ENCODE results near the gene HILPDA. TPM values are rescaled to one million over a fixed set of nuclear protein-coding genes. Genes with fewer than 3 reads are reported as not detected.

HILPDA gene
- total RNA-seq, 2 experiments from 2014 or later: 22.4 to 33.9 TPM

DNA sequence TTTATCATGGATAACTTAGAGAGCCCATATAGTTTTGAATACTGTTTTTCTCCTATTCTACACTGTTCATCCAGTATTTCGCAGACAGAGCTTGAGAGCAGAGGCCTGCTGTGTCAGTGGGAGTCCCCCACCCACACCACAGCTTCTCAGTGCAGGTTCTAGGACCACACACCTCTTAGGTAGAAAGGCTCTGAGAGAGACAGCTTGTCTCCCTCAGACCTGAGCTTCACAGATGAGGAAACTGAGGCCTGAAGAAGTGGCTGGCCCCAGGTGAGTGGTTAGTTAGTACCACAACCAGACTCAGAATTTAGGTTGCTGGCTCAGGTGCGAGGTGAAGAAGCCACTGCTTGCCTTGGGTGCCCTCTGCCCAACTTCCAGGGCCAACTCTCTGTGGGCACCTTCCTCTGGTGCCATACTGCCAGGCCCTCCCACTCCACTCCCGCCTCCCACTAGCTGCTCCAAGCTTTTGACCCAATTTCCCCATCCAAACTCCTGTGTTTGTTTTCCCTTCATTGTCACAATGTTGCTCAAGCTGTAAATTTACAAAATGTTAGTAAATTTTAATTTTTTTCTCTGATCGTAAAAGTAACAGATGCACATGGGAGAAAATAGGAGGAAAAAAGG, 7.6 kb upstream of the HILPDA start:
- ChIA-PET CTCF (ENCODE audit: unreplicated experiment) (no interaction called here), POLR2A (interaction anchor here (1.8 kb wide), 1 partner anchor 12 kb away, joined by 4 read pairs; no protein-coding TSS in a partner anchor)
- H3K27ac ChIP-seq (ENCODE audit: low read depth, low read length, poor library complexity, severe bottlenecking): no peak overlapping the region
- H3K4me1 ChIP-seq (ENCODE audit: insufficient read depth, low read length, poor library complexity, severe bottlenecking): peaks cover 7% of the 10 kb centered on the region
- H2AFZ ChIP-seq (ENCODE audit: low read length): no peak overlapping the region
- no peak overlapping the region for H3K4me3 ChIP-seq (ENCODE audit: low read depth, low read length, poor library complexity, severe bottlenecking)
- H3K9me3 ChIP-seq (ENCODE audit: low read length): no peaks in the 10 kb centered on the region
- no peaks in the 10 kb centered on the region for H3K79me2 ChIP-seq (ENCODE audit: insufficient read depth, low read depth, low read length)
- BruUV-seq (replicated peaks): no TSS peak
- TF ChIP-seq, protein P1, sequence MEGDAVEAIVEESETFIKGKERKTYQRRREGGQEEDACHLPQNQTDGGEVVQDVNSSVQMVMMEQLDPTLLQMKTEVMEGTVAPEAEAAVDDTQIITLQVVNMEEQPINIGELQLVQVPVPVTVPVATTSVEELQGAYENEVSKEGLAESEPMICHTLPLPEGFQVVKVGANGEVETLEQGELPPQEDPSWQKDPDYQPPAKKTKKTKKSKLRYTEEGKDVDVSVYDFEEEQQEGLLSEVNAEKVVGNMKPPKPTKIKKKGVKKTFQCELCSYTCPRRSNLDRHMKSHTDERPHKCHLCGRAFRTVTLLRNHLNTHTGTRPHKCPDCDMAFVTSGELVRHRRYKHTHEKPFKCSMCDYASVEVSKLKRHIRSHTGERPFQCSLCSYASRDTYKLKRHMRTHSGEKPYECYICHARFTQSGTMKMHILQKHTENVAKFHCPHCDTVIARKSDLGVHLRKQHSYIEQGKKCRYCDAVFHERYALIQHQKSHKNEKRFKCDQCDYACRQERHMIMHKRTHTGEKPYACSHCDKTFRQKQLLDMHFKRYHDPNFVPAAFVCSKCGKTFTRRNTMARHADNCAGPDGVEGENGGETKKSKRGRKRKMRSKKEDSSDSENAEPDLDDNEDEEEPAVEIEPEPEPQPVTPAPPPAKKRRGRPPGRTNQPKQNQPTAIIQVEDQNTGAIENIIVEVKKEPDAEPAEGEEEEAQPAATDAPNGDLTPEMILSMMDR (conservative IDR thresholded peaks at IDR 0.05; ENCODE audit: low read length): no peak
- TF ChIP-seq EZH2phosphoT487 (IDR thresholded peaks at IDR 0.05; ENCODE audit: borderline replicate concordance, low read depth, low read length): no peak
- intact Hi-C loops (cut with micrococcal nuclease; ENCODE audit: unreplicated experiment): no loop called here
- DNase-seq (ENCODE audit: low spot score): no peak
- no peaks in the 10 kb centered on the region for H3K9me2 ChIP-seq (ENCODE audit: insufficient read depth, low read length)
- H3K4me2 ChIP-seq (ENCODE audit: low read length): no peak overlapping the region
- no peaks in the 10 kb centered on the region for H3K36me3 ChIP-seq (ENCODE audit: insufficient read depth, low read length)
- H4K20me1 ChIP-seq (ENCODE audit: insufficient read depth, low read length): no peaks in the 10 kb centered on the region

DNA sequence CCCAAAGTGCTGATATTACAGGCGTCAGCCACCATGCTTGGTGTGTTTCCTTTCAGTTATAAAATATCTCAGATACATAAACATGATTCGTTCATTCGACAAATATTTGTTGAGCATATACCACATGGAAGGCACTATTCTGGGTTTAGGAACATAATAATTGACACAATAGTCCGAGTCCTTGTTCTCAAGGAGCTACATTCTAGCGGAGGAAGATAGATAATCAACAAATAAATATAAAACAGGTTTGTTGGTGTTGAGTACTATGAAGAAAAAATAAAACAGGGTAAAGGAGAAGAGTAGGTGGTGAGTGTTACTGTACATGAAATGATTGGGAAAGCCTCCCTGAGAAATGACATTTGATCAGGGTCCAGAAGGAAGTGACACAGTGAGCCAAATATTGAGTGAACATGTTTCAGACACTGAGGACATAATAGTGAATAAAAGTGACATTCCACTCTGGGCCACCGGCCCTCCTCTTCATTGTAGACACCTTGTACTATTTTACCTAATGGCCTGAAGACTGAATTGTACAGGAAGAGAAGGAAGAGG, 6.9 kb upstream of the HILPDA start:
- intact Hi-C loops (cut with micrococcal nuclease; ENCODE audit: unreplicated experiment): no loop called here
- CTCF ChIA-PET (ENCODE audit: unreplicated experiment): no interaction called here
- no peaks in the 10 kb centered on the region for H3K36me3 ChIP-seq (ENCODE audit: insufficient read depth, low read length)
- BruUV-seq (replicated peaks): no TSS peak
- H3K79me2 ChIP-seq (ENCODE audit: insufficient read depth, low read depth, low read length): no peaks in the 10 kb centered on the region
- no peaks in the 10 kb centered on the region for H3K9me2 ChIP-seq (ENCODE audit: insufficient read depth, low read length)
- no peak overlapping the region for H3K4me2 ChIP-seq (ENCODE audit: low read length)
- POLR2A ChIA-PET: interaction anchor here (0.6 to 1.8 kb wide), 2 partner anchors 11 to 12 kb away, joined by 4 to 5 read pairs; no protein-coding TSS in a partner anchor
- H4K20me1 ChIP-seq (ENCODE audit: insufficient read depth, low read length): no peaks in the 10 kb centered on the region
- H3K4me1 ChIP-seq (ENCODE audit: insufficient read depth, low read length, poor library complexity, severe bottlenecking): peaks cover 7% of the 10 kb centered on the region
- no peak overlapping the region for H2AFZ ChIP-seq (ENCODE audit: low read length)
- no peak for TF ChIP-seq EZH2phosphoT487 (IDR thresholded peaks at IDR 0.05; ENCODE audit: borderline replicate concordance, low read depth, low read length)
- TF ChIP-seq, protein P1 (conservative IDR thresholded peaks at IDR 0.05; ENCODE audit: low read length): no peak
- H3K27ac ChIP-seq (ENCODE audit: low read depth, low read length, poor library complexity, severe bottlenecking): no peak overlapping the region
- H3K4me3 ChIP-seq (ENCODE audit: low read depth, low read length, poor library complexity, severe bottlenecking): no peak overlapping the region
- H3K9me3 ChIP-seq (ENCODE audit: low read length): no peaks in the 10 kb centered on the region
- no peak for DNase-seq (ENCODE audit: low spot score)

DNA sequence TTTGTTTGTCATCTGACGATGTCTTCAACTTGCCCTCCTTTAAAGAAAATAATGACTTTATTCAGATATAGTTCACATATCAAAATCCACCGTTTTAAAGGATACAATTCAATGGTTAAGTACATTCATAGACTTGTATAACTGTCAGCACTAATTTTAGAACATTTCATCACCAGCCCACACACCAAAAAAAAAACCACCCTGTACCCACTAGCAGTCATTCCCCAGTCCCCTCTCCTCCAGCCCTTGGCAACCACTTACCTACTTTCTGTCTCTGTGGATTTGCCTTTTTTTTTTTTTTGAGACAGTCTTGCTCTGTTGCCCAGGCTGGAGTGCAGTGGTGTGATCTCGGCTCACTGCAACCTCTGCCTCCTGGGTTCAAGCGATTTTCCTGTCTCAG, 5.3 kb upstream of the HILPDA start:
- Histone ChIP-seq H3K9me2 (ENCODE audit: insufficient read depth, low read length) (no peaks in the 10 kb centered on the region), H3K4me2 (ENCODE audit: low read length) (no peak overlapping the region), H2AFZ (ENCODE audit: low read length) (no peak overlapping the region), H3K4me1 (ENCODE audit: insufficient read depth, low read length, poor library complexity, severe bottlenecking) (peaks cover 4% of the 10 kb centered on the region), H3K79me2 (ENCODE audit: insufficient read depth, low read depth, low read length) (no peaks in the 10 kb centered on the region), H3K9me3 (ENCODE audit: low read length) (no peaks in the 10 kb centered on the region), H3K36me3 (ENCODE audit: insufficient read depth, low read length) (no peaks in the 10 kb centered on the region), H3K27ac (ENCODE audit: low read depth, low read length, poor library complexity, severe bottlenecking) (no peak overlapping the region), H4K20me1 (ENCODE audit: insufficient read depth, low read length) (no peaks in the 10 kb centered on the region), H3K4me3 (ENCODE audit: low read depth, low read length, poor library complexity, severe bottlenecking) (no peak overlapping the region)
- intact Hi-C loops (cut with micrococcal nuclease; ENCODE audit: unreplicated experiment): no loop called here
- TF ChIP-seq, protein P1 (conservative IDR thresholded peaks at IDR 0.05; ENCODE audit: low read length): no peak
- TF ChIP-seq EZH2phosphoT487 (IDR thresholded peaks at IDR 0.05; ENCODE audit: borderline replicate concordance, low read depth, low read length): no peak
- ChIA-PET CTCF (ENCODE audit: unreplicated experiment) (no interaction called here), POLR2A (no interaction called here)
- no peak for DNase-seq (ENCODE audit: low spot score)
- BruUV-seq (replicated peaks): no TSS peak
